ENCODE results near the gene NSMCE4A.

- no peak for TF ChIP-seq CTCF (IDR thresholded peaks at IDR 0.05)
- TF ChIP-seq POLR2A (IDR thresholded peaks at IDR 0.05; ENCODE audit: low read depth): no peak
- TF ChIP-seq POLR2AphosphoS5 (IDR thresholded peaks at IDR 0.05): no peak
Measured at GRCh38 chr10:121956111-121957061, 18.6 kb downstream of the NSMCE4A start.

All from esophagus muscularis mucosa (tissue), 3 donors.